Measurements from ENCODE around the gene NEK6.

NEK6 gene

GRCh38 chr9:124399968-124400940 lies 142.5 kb downstream of the NEK6 start:
- peak; percentile 43 for DNase-seq (ENCODE audit: low read depth)
